AG09309 (cell line): ENCODE measurements around the gene CD4.
A peak's percentile ranks its signal among the peaks of the same experiment; 100 is the strongest.
"Not testable (repeated sequence)": the region's sequence is repeated elsewhere in the genome, so short reads cannot be mapped to it uniquely, and the experiment has no call there.

Experiments used
- DNase-seq: peaks from one replicate; pipeline ENCODE4 v3.0.0-alpha.2; 2010; ENCODE audit warnings: low read depth
- H3K4me3 ChIP-seq: 2 replicates; pipeline ENCODE4 v1.5.1; 2011; ENCODE audit warnings: mild to moderate bottlenecking, low read depth, low read length, moderate library complexity; ENCODE audit not compliant: control insufficient read depth
- CTCF ChIP-seq: IDR thresholded peaks from 2 replicates; pipeline ENCODE4 v1.5.1; 2011; ENCODE audit warnings: mild to moderate bottlenecking, low read depth, low read length, inconsistent platforms; ENCODE audit not compliant: insufficient read depth, control insufficient read depth; ENCODE audit errors: missing control alignments

Gene CD4

DNA sequence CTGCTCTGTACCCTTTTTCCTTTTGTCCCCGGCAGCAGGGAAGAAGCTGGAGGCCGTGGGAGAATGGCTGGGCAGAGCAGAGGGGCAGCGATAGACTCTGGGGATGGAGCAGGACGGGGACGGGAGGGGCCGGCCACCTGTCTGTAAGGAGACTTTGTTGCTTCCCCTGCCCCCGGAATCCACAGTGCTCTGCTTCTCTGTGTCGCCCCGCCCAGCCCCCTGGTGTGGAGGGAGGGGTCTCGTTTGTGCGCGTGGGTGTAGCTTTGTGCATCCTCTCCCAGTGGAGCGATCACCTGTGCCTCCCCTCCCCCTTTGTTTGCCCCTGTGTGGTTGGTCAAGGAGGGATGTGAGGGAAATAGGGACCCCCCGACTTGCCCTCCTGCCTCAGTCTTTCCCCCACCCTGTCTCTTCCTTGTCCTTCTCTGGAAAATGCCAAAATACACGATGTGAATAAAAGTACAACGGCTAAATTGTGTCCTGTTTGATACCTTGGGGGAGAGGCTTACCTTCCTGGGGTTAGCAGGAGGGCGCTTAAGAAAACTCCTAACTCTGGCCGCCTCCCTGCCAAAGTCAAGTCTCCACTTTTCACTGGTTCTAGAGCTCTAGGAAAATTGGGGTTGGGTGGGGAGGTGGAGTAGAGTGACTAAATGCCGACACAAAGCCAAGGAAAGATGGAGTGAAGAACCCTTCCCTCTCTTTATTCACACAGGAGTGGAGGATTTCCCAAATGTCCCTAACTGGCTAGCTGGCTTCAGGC is 77.0 kb downstream of the CD4 start:
- no peak for TF ChIP-seq CTCF
- no peak for DNase-seq
- H3K4me3 ChIP-seq: no peak overlapping the region; the same call in 1 of the 2 replicates

DNA sequence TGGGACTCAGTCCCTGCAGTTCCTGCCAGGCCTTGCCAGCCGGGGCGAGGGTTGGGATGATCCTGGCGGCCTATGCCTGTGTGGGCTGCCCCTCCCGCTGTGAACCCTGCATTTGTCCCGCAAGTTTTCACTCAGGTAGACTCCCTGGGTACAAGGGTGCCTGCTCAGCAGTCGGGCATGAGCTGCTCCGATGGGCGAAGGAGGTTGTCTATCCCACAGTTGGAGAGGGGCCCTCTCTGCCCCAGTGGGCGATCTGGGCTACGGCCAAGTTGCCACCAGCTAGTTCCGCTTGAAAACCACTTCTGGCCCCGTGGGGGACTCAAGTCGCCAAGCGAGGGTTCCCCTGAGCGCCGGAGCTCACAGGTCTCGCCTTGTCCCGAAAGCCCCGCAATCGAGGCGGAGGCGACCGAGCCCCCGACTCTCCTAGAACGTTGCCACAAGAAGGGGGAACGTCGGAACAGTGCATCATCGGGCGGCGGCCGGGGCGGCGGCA is 77.6 kb downstream of the CD4 start:
- no peak for TF ChIP-seq CTCF
- peak overlapping the region; percentile 53 for H3K4me3 ChIP-seq
- no peak for DNase-seq

- DNase-seq: no peak
- H3K4me3 ChIP-seq: peak within 1 kb of the TSS; percentile 53
- no peak for TF ChIP-seq CTCF
Measured at GRCh38 chr12:6867413-6868210, 78.3 kb downstream of the CD4 start, which contains the start of gene TPI1. TSS of gene TPI1 (plus strand) at chr12:6867531. CDS start at chr12:6867567, 36 bp downstream.

DNA sequence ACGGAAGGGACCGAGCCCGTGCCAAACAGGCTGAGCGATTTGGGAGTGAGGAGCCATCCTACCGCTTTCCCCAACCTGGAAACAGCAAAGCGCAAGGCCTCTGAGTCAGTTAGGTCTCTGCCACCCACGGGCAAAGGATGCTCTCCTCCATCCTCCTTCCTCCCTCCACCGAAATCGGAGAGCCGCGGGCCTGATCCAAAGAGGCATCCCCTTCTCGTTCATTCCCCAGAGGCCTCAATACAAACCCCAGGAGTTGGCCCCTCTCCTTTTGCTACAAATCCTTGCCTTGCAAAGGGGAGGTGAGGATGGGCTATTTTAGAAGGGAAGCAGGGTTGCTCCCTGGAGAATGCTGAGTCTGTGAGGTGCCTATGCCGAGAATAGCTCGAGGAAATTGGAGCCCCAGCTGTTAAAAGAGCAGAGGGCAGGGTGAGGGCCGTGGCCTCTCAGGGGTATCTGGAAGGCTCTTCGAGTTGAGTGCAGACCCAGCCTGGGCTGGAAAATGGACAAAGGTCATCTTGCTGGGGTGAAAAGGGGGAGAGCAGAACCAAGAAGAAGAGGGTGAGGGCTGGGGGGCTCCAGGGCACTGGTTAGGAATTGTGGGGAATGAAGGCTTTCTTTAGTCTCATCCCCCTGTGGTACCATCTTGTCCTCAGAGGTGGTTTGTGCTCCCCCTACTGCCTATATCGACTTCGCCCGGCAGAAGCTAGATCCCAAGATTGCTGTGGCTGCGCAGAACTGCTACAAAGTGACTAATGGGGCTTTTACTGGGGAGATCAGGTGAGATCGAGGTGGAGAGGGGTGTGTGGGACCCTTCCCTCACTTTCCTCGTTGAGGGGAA is 79.1 kb downstream of the CD4 start:
- peak overlapping the region; percentile 53 for H3K4me3 ChIP-seq
- DNase-seq: no peak
- peak; percentile 30 for TF ChIP-seq CTCF

DNA sequence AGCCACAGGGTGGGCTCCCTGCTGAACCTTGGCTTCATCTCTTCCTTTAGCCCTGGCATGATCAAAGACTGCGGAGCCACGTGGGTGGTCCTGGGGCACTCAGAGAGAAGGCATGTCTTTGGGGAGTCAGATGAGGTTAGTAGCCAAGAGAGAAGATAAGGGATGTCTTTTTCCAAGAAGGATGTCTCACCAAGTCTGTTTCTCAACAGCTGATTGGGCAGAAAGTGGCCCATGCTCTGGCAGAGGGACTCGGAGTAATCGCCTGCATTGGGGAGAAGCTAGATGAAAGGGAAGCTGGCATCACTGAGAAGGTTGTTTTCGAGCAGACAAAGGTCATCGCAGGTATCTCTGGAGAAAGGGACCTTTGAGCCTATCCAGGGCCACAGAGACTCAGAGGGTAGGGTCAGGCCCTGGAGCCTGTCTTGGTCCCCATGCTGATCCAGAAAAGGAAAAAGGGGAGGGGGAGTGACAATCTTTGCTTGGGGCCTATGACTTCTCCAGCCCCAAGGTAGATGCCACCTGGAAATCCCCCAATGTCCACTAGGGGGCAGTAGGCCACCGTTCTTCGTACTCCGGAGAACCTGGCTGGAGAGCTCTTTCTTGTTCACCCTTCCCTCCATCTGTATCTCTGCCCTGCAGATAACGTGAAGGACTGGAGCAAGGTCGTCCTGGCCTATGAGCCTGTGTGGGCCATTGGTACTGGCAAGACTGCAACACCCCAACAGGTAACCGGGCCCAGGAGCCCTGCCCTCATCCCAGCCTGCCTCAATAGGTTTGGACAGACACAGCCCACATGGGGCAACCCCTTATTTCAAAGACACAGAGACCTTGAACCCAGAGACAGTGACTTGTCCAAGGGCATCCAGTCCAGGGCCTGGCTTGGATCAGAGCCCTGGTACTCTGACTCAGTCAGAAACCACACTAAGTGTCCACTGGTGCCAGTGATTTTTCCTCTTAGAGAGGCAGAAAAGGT is 80.0 kb downstream of the CD4 start:
- peak overlapping the region; percentile 53 for H3K4me3 ChIP-seq
- TF ChIP-seq CTCF: peak; percentile 88
- no peak for DNase-seq

GRCh38 chr12:6870304-6870703 is 81.0 kb downstream of the CD4 start:
- not testable (repeated sequence) for H3K4me3 ChIP-seq, DNase-seq
